ENCODE measurements around the gene TMEM47. TPM values are rescaled to one million over a fixed set of nuclear protein-coding genes. Genes with fewer than 3 reads are reported as not detected.

TMEM47 gene
- total RNA-seq, 1 experiment from 2014 or later, result 24.4 TPM

GRCh38 chrX:34584781-34585180 lies 72.3 kb downstream of the TMEM47 start:
- H3K9me3 Mint-ChIP-seq, result peaks cover 17% of the 10 kb centered on the region
- no peak overlapping the region for H3K27ac Mint-ChIP-seq
- H3K36me3 Mint-ChIP-seq, result peaks cover 9% of the 10 kb centered on the region
- H3K27me3 Mint-ChIP-seq (ENCODE audit: low read depth), result no peaks in the 10 kb centered on the region; the same call in 1 of the 2 replicates
- TF ChIP-seq ZBTB43 (CRISPR knock-in tag; IDR thresholded peaks at IDR 0.05), result no peak
- TF ChIP-seq, protein P1, sequence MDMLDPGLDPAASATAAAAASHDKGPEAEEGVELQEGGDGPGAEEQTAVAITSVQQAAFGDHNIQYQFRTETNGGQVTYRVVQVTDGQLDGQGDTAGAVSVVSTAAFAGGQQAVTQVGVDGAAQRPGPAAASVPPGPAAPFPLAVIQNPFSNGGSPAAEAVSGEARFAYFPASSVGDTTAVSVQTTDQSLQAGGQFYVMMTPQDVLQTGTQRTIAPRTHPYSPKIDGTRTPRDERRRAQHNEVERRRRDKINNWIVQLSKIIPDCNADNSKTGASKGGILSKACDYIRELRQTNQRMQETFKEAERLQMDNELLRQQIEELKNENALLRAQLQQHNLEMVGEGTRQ (CRISPR knock-in tag; IDR thresholded peaks at IDR 0.05), result no peak
- no peak for TF ChIP-seq ZNF423 (CRISPR knock-in tag; IDR thresholded peaks at IDR 0.05)
- TF ChIP-seq TEAD1 (CRISPR knock-in tag; IDR thresholded peaks at IDR 0.05), result no peak
- TF ChIP-seq, protein P2, sequence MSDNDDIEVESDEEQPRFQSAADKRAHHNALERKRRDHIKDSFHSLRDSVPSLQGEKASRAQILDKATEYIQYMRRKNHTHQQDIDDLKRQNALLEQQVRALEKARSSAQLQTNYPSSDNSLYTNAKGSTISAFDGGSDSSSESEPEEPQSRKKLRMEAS (CRISPR knock-in tag; IDR thresholded peaks at IDR 0.05), result no peak
- no peak for TF ChIP-seq CREB1 (CRISPR knock-in tag; IDR thresholded peaks at IDR 0.05)
- no peak for TF ChIP-seq E2F4 (CRISPR knock-in tag; IDR thresholded peaks at IDR 0.05; ENCODE audit: borderline replicate concordance, low read depth)
- peaks cover 32% of the 10 kb centered on the region for H3K4me1 Mint-ChIP-seq
- POLR2A ChIA-PET, result no interaction called here
- DNase-seq (ENCODE audit: low spot score) (no peak), ATAC-seq (no peak)
- no peak overlapping the region for H3K4me3 Mint-ChIP-seq
- CTCF ChIA-PET, result no interaction called here

DNA sequence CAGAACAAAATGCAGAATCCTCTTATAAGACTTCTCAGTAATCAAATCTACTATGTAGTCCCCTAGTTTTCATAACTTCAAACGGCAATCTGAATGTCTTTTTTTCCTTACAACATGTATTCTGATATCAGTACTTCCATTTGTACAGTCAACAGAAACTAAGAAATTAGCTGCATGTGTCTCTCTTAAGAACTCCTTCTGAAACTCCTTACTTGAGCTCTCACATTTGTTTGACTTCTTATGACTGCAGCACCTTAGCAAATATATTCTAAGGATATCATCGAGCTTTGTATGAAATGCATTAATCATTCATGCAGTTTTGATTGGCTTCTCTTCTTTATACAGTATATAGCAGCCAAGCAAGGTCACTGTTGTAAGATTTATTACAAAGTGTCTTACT lies 77.0 kb downstream of the TMEM47 start:
- ChIA-PET POLR2A (no interaction called here), CTCF (interaction anchor here (0.6 kb wide), 1 partner anchor 86 kb away, joined by 3 read pairs; no protein-coding TSS in a partner anchor)
- Mint-ChIP-seq H3K4me1 (peaks cover 40% of the 10 kb centered on the region), H3K9me3 (peaks cover 4% of the 10 kb centered on the region), H3K36me3 (no peaks in the 10 kb centered on the region), H3K27me3 (ENCODE audit: low read depth) (no peaks in the 10 kb centered on the region; the same call in 1 of the 2 replicates), H3K4me3 (no peak overlapping the region), H3K27ac (no peak overlapping the region)
- TF ChIP-seq ZNF121 (CRISPR knock-in tag; IDR thresholded peaks at IDR 0.05) (no peak), SMAD3 (CRISPR knock-in tag; IDR thresholded peaks at IDR 0.05; ENCODE audit: borderline replicate concordance) (no peak), IRF2 (CRISPR knock-in tag; IDR thresholded peaks at IDR 0.05; ENCODE audit: borderline replicate concordance, low read depth) (no peak), TEAD4 (CRISPR knock-in tag; IDR thresholded peaks at IDR 0.05) (no peak), RELA (CRISPR knock-in tag; IDR thresholded peaks at IDR 0.05; ENCODE audit: borderline replicate concordance) (no peak), NR2C2 (CRISPR knock-in tag; IDR thresholded peaks at IDR 0.05) (no peak), NR3C1 (CRISPR knock-in tag; conservative IDR thresholded peaks at IDR 0.05; ENCODE audit: low read depth) (no peak), CBFB (CRISPR knock-in tag; IDR thresholded peaks at IDR 0.05; ENCODE audit: low read depth) (no peak), ZNF396 (CRISPR knock-in tag; IDR thresholded peaks at IDR 0.05; ENCODE audit: borderline replicate concordance) (no peak), E2F4 (CRISPR knock-in tag; IDR thresholded peaks at IDR 0.05; ENCODE audit: borderline replicate concordance, low read depth) (no peak), NFYB (CRISPR knock-in tag; conservative IDR thresholded peaks at IDR 0.05; ENCODE audit: low read depth) (no peak), HMGA2 (CRISPR knock-in tag; IDR thresholded peaks at IDR 0.05) (no peak), FOXP4 (CRISPR knock-in tag; IDR thresholded peaks at IDR 0.05) (no peak), FOXJ3 (CRISPR knock-in tag; IDR thresholded peaks at IDR 0.05; ENCODE audit: borderline replicate concordance) (no peak), ERG (CRISPR knock-in tag; IDR thresholded peaks at IDR 0.05) (no peak), SMAD4 (CRISPR knock-in tag; IDR thresholded peaks at IDR 0.05) (no peak)
- TF ChIP-seq, protein P2 (CRISPR knock-in tag; IDR thresholded peaks at IDR 0.05), result no peak
- TF ChIP-seq, protein P3, sequence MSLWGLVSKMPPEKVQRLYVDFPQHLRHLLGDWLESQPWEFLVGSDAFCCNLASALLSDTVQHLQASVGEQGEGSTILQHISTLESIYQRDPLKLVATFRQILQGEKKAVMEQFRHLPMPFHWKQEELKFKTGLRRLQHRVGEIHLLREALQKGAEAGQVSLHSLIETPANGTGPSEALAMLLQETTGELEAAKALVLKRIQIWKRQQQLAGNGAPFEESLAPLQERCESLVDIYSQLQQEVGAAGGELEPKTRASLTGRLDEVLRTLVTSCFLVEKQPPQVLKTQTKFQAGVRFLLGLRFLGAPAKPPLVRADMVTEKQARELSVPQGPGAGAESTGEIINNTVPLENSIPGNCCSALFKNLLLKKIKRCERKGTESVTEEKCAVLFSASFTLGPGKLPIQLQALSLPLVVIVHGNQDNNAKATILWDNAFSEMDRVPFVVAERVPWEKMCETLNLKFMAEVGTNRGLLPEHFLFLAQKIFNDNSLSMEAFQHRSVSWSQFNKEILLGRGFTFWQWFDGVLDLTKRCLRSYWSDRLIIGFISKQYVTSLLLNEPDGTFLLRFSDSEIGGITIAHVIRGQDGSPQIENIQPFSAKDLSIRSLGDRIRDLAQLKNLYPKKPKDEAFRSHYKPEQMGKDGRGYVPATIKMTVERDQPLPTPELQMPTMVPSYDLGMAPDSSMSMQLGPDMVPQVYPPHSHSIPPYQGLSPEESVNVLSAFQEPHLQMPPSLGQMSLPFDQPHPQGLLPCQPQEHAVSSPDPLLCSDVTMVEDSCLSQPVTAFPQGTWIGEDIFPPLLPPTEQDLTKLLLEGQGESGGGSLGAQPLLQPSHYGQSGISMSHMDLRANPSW (CRISPR knock-in tag; conservative IDR thresholded peaks at IDR 0.05; ENCODE audit: low read depth), result no peak
- TF ChIP-seq, protein P4, sequence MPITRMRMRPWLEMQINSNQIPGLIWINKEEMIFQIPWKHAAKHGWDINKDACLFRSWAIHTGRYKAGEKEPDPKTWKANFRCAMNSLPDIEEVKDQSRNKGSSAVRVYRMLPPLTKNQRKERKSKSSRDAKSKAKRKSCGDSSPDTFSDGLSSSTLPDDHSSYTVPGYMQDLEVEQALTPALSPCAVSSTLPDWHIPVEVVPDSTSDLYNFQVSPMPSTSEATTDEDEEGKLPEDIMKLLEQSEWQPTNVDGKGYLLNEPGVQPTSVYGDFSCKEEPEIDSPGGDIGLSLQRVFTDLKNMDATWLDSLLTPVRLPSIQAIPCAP (CRISPR knock-in tag; IDR thresholded peaks at IDR 0.05), result no peak
- DNase-seq (ENCODE audit: low spot score) (no peak), ATAC-seq (no peak)

All from WTC11 (cell line).